Mucosa of rectum (tissue), 2 donors: ENCODE measurements around the gene MAPKAPK3.

Experiments
- H3K27ac ChIP-seq, 2 donors: one replicate each; pipeline ENCODE4 v1.7.0; 2013; ENCODE audit warnings: inconsistent platforms in 2 of 2, low read depth in 2 of 2, low read length in 2 of 2
- H3K27me3 ChIP-seq, 2 donors: one replicate each; pipeline ENCODE4 v1.7.0; 2013; ENCODE audit warnings: low read length in 2 of 2; ENCODE audit not compliant: control insufficient read depth in 2 of 2, insufficient read depth in 2 of 2
- H3K36me3 ChIP-seq, 2 donors: one replicate each; pipeline ENCODE4 v1.7.0; 2013; ENCODE audit warnings: low read length in 2 of 2; ENCODE audit not compliant: control insufficient read depth in 2 of 2, insufficient read depth in 2 of 2
- H3K4me1 ChIP-seq, 2 donors: one replicate each; pipeline ENCODE4 v1.7.0; 2013; ENCODE audit warnings: low read length in 2 of 2, mild to moderate bottlenecking in 1 of 2; ENCODE audit not compliant: control insufficient read depth in 2 of 2, insufficient read depth in 2 of 2
- H3K4me3 ChIP-seq, 2 donors: one replicate each; pipeline ENCODE4 v1.7.0; 2013; ENCODE audit warnings: low read length in 2 of 2
- H3K9ac ChIP-seq, 2 donors: one replicate each; pipeline ENCODE4 v1.7.0; 2013; ENCODE audit warnings: low read length in 2 of 2, low read depth in 1 of 2, mild to moderate bottlenecking in 1 of 2
- H3K9me3 ChIP-seq, 2 donors: one replicate each; pipeline ENCODE4 v1.7.0; 2013; ENCODE audit warnings: low read length in 2 of 2; ENCODE audit not compliant: control insufficient read depth in 2 of 2
- donor health status: healthy.
- donor health status: Normal muscosa, but diverticular disease.

MAPKAPK3 gene

GRCh38 chr3:50637945-50638344 lies 21.0 kb downstream of the MAPKAPK3 start:
- Histone ChIP-seq H3K36me3 (peaks cover 16 to 28% of the 10 kb centered on the region in 2 donors), H3K27ac (no peak overlapping the region), H3K27me3 (no peaks in the 10 kb centered on the region), H3K9me3 (no peaks in the 10 kb centered on the region), H3K4me1 (peaks cover 0 to 11% of the 10 kb centered on the region in 2 donors), H3K4me3 (no peak overlapping the region), H3K9ac (no peak overlapping the region)

- no peak overlapping the region for H3K4me3 ChIP-seq
- H3K9me3 ChIP-seq: no peaks in the 10 kb centered on the region
- peaks cover 0 to 6% of the 10 kb centered on the region in 2 donors for H3K4me1 ChIP-seq
- no peaks in the 10 kb centered on the region for H3K27me3 ChIP-seq
- no peak overlapping the region for H3K27ac ChIP-seq
- H3K36me3 ChIP-seq: peaks cover 20 to 38% of the 10 kb centered on the region in 2 donors
- H3K9ac ChIP-seq: no peak overlapping the region
Measured at GRCh38 chr3:50639055-50639494, 22.1 kb downstream of the MAPKAPK3 start.

GRCh38 chr3:50642382-50642781 lies 25.4 kb downstream of the MAPKAPK3 start:
- no peak overlapping the region for H3K27ac ChIP-seq
- no peak overlapping the region for H3K9ac ChIP-seq
- H3K9me3 ChIP-seq: no peaks in the 10 kb centered on the region
- H3K36me3 ChIP-seq: peaks cover 43 to 55% of the 10 kb centered on the region in 2 donors
- no peak overlapping the region for H3K4me3 ChIP-seq
- H3K27me3 ChIP-seq: no peaks in the 10 kb centered on the region
- H3K4me1 ChIP-seq: no peaks in the 10 kb centered on the region

- no peaks in the 10 kb centered on the region for H3K4me1 ChIP-seq
- no peak overlapping the region for H3K9ac ChIP-seq
- peaks cover 49 to 63% of the 10 kb centered on the region in 2 donors for H3K36me3 ChIP-seq
Measured at GRCh38 chr3:50644561-50644960, 27.6 kb downstream of the MAPKAPK3 start.

GRCh38 chr3:50645378-50645777 lies 28.4 kb downstream of the MAPKAPK3 start:
- no peak overlapping the region for H3K27ac ChIP-seq
- peaks cover 49 to 59% of the 10 kb centered on the region in 2 donors for H3K36me3 ChIP-seq

More at GRCh38 chr3:50644561-50644960, 27.6 kb downstream of the MAPKAPK3 start:
- no peak overlapping the region for H3K27ac ChIP-seq
- H3K27me3 ChIP-seq: no peaks in the 10 kb centered on the region
- no peak overlapping the region for H3K4me3 ChIP-seq
- H3K9me3 ChIP-seq: no peaks in the 10 kb centered on the region

GRCh38 chr3:50648313-50648712 lies 31.4 kb downstream of the MAPKAPK3 start:
- Histone ChIP-seq H3K4me1 (no peaks in the 10 kb centered on the region), H3K27me3 (no peaks in the 10 kb centered on the region), H3K36me3 (peaks cover 33 to 38% of the 10 kb centered on the region in 2 donors), H3K9ac (no peak overlapping the region), H3K27ac (no peak overlapping the region), H3K9me3 (no peaks in the 10 kb centered on the region), H3K4me3 (no peak overlapping the region)

More at GRCh38 chr3:50645378-50645777, 28.4 kb downstream of the MAPKAPK3 start:
- H3K4me1 ChIP-seq: no peaks in the 10 kb centered on the region
- H3K9ac ChIP-seq: no peak overlapping the region
- no peaks in the 10 kb centered on the region for H3K27me3 ChIP-seq
- no peaks in the 10 kb centered on the region for H3K9me3 ChIP-seq
- no peak overlapping the region for H3K4me3 ChIP-seq

GRCh38 chr3:50648944-50649343 lies 32.0 kb downstream of the MAPKAPK3 start:
- no peak overlapping the region for H3K9ac ChIP-seq
- H3K27me3 ChIP-seq: no peaks in the 10 kb centered on the region
- no peaks in the 10 kb centered on the region for H3K4me1 ChIP-seq
- H3K4me3 ChIP-seq: no peak overlapping the region
- peaks cover 29 to 32% of the 10 kb centered on the region in 2 donors for H3K36me3 ChIP-seq
- H3K9me3 ChIP-seq: no peaks in the 10 kb centered on the region
- H3K27ac ChIP-seq: no peak overlapping the region

GRCh38 chr3:50649451-50649931 lies 32.5 kb downstream of the MAPKAPK3 start:
- H3K36me3 ChIP-seq: peaks cover 27 to 31% of the 10 kb centered on the region in 2 donors
- H3K9ac ChIP-seq: no peak overlapping the region
- no peak overlapping the region for H3K27ac ChIP-seq
- H3K9me3 ChIP-seq: no peaks in the 10 kb centered on the region
- H3K27me3 ChIP-seq: no peaks in the 10 kb centered on the region
- H3K4me3 ChIP-seq: no peak overlapping the region
- H3K4me1 ChIP-seq: no peaks in the 10 kb centered on the region

GRCh38 chr3:50650018-50650417 lies 33.1 kb downstream of the MAPKAPK3 start:
- Histone ChIP-seq H3K27me3 (no peaks in the 10 kb centered on the region), H3K9me3 (no peaks in the 10 kb centered on the region), H3K27ac (no peak overlapping the region), H3K9ac (no peak overlapping the region), H3K4me1 (no peaks in the 10 kb centered on the region), H3K4me3 (no peak overlapping the region), H3K36me3 (peaks cover 24 to 31% of the 10 kb centered on the region in 2 donors)

- Histone ChIP-seq H3K4me3 (no peak overlapping the region), H3K4me1 (no peaks in the 10 kb centered on the region), H3K36me3 (peaks cover 14 to 19% of the 10 kb centered on the region in 2 donors), H3K9ac (no peak overlapping the region), H3K9me3 (no peaks in the 10 kb centered on the region), H3K27me3 (no peaks in the 10 kb centered on the region), H3K27ac (no peak overlapping the region)
Measured at GRCh38 chr3:50651445-50651844, 34.5 kb downstream of the MAPKAPK3 start.
